ENCODE data around the gene TMEM130. TPM values are rescaled to one million over a fixed set of nuclear protein-coding genes. Genes with fewer than 3 reads are reported as not detected.

TMEM130 gene
- polyA plus RNA-seq (ENCODE audit: insufficient read length in 3 of 3), result 1 to 10 TPM; 3.6 to 4.4 (median 4.1) TPM
- long read RNA-seq, donor 1, partial matches to known transcripts, result 0 of 2 reads
- long read RNA-seq, donor 1, other reads (novel, unspliced or antisense), result 0 of 2 reads
- long read RNA-seq, donor 2, partial matches to known transcripts, result 0 of 1 reads
- long read RNA-seq, donor 2, other reads (novel, unspliced or antisense), result 0 of 1 reads
- long read RNA-seq, donor 3, partial matches to known transcripts, result 0 of 1 reads
- long read RNA-seq, donor 3, other reads (novel, unspliced or antisense), result 0 of 1 reads
- long read RNA-seq, donor 4, result 0 reads
- long read RNA-seq, donor 5, result 0 reads
- long read RNA-seq, donor 6, result 0 reads
- long read RNA-seq, donor 7, result 0 reads
- long read RNA-seq, donor 8, partial matches to known transcripts, result 0 of 3 reads
- long read RNA-seq, donor 8, other reads (novel, unspliced or antisense), result 0 of 3 reads
- long read RNA-seq, donor 9, result 0 reads
- long read RNA-seq, donor 10, partial matches to known transcripts, result 0 of 1 reads
- long read RNA-seq, donor 10, other reads (novel, unspliced or antisense), result 0 of 1 reads
- long read RNA-seq, donor 11, result 0 reads
- long read RNA-seq, donor 12, partial matches to known transcripts, result 0 of 3 reads
- long read RNA-seq, donor 12, other reads (novel, unspliced or antisense), result 0 of 3 reads
- long read RNA-seq, donor 13, result 0 reads
- long read RNA-seq, donor 14, partial matches to known transcripts, result 0 of 1 reads
- long read RNA-seq, donor 14, other reads (novel, unspliced or antisense), result 0 of 1 reads
- long read RNA-seq, donor 15, partial matches to known transcripts, result 0 of 4 reads
- long read RNA-seq, donor 15, other reads (novel, unspliced or antisense), result 0 of 4 reads
- long read RNA-seq, donor 16, partial matches to known transcripts, result 0 of 1 reads
- long read RNA-seq, donor 16, other reads (novel, unspliced or antisense), result 0 of 1 reads

GRCh38 chr7:98869597-98870120, at the start of gene TMEM130:
TSS of gene TMEM130 (minus strand) at chr7:98870014. CDS start at chr7:98869861, 153 bp downstream.
- DNase-seq, result no peak

GRCh38 chr7:98917331-98917730, 47.5 kb upstream of the TMEM130 start:
- DNase-seq, result no peak

- DNase-seq, result no peak
These were observed 43.8 kb upstream of the TMEM130 start for GRCh38 chr7:98913612-98914011.

- no peak for DNase-seq
These were observed 43.2 kb upstream of the TMEM130 start for GRCh38 chr7:98913026-98913425.

GRCh38 chr7:98911916-98912315, 42.1 kb upstream of the TMEM130 start:
- no peak for DNase-seq

- DNase-seq, result no peak
These were observed 40.6 kb upstream of the TMEM130 start for GRCh38 chr7:98910427-98910826.

GRCh38 chr7:98909487-98909886, 39.7 kb upstream of the TMEM130 start:
- DNase-seq, result no peak

- no peak for DNase-seq
These were observed 38.8 kb upstream of the TMEM130 start for GRCh38 chr7:98908585-98908984.

- DNase-seq, result no peak
These were observed 37.8 kb upstream of the TMEM130 start for GRCh38 chr7:98907570-98907969.

GRCh38 chr7:98903246-98903645, 33.4 kb upstream of the TMEM130 start:
- no peak for DNase-seq

- DNase-seq, result no peak
These were observed 32.7 kb upstream of the TMEM130 start for GRCh38 chr7:98902523-98902922.

- DNase-seq, result no peak
These were observed 31.0 kb upstream of the TMEM130 start for GRCh38 chr7:98900815-98901214.

GRCh38 chr7:98899816-98900215, 30.0 kb upstream of the TMEM130 start:
- no peak for DNase-seq

- DNase-seq, result no peak
These were observed 22.8 kb upstream of the TMEM130 start for GRCh38 chr7:98892609-98893008.

GRCh38 chr7:98887038-98887437, 17.2 kb upstream of the TMEM130 start:
- DNase-seq, result no peak

- DNase-seq, result no peak
These were observed 14.6 kb upstream of the TMEM130 start for GRCh38 chr7:98884416-98884815.

GRCh38 chr7:98881561-98882315, 11.9 kb upstream of the TMEM130 start:
- DNase-seq, result no peak

- no peak for DNase-seq
These were observed 10.7 kb upstream of the TMEM130 start for GRCh38 chr7:98880485-98880884.

- DNase-seq, result no peak
These were observed 10.1 kb upstream of the TMEM130 start for GRCh38 chr7:98879979-98880315.

- DNase-seq, result peak; percentile 39
These were observed 9.6 kb upstream of the TMEM130 start for GRCh38 chr7:98879198-98879978.
